Psoas muscle (tissue), 8 donors: Measurements from ENCODE around the gene HELZ2. TPM values are rescaled to one million over a fixed set of nuclear protein-coding genes. Genes with fewer than 3 reads are reported as not detected.

Experiments
- ATAC-seq, 4 donors: fragments of 200-7000 bp; cut with Tn5 transposase; one replicate each; pipeline ENCODE4 v1.9.1; 2020; ENCODE audit warnings: moderate library complexity in 3 of 4, mild to moderate bottlenecking in 2 of 4
- DNase-seq, 2 donors: peaks; one replicate each; pipeline ENCODE4 v3.0.0-alpha.2; 2020
- H3K27ac ChIP-seq: fragments of 200-600 bp; one replicate; pipeline ENCODE4 v1.8.0; 2022
- H3K27me3 ChIP-seq, 3 donors: fragments of 200-600 bp in 1 of 3; one replicate each; pipeline versions ENCODE4 v1.6.1 to v1.8.0; 2013 to 2022; ENCODE audit warnings: low read length in 2 of 3, mild to moderate bottlenecking in 2 of 3, moderate library complexity in 1 of 3; ENCODE audit not compliant: insufficient read depth in 3 of 3
- H3K36me3 ChIP-seq, 2 donors: fragments of 200-600 bp in 1 of 2; one replicate each; pipeline versions ENCODE4 v1.6.1 to v1.8.0; 2013 to 2022; ENCODE audit warnings: low read depth in 1 of 2, mild to moderate bottlenecking in 1 of 2, moderate library complexity in 1 of 2; ENCODE audit not compliant: insufficient read depth in 1 of 2
- H3K4me1 ChIP-seq: fragments of 200-600 bp; one replicate; pipeline ENCODE4 v1.8.0; 2022
- H3K4me3 ChIP-seq: fragments of 200-600 bp; one replicate; pipeline ENCODE4 v1.8.0; 2022; ENCODE audit warnings: mild to moderate bottlenecking
- H3K9me3 ChIP-seq: fragments of 200-600 bp; one replicate; pipeline ENCODE4 v1.8.0; 2022
- CTCF ChIP-seq: fragments of 200-600 bp; IDR thresholded peaks from one replicate; pipeline ENCODE4 v1.8.0; 2022; ENCODE audit warnings: antibody characterized with exemption
- WGBS, 3 donors: extraction: QIAGEN DNeasy Blood & Tissue Kit; methylation state at CpG; one replicate each; pipeline versions ENCODE4 v1.1.6 to v1.1.7; 2013; 5-methylcytosine and 5-hydroxymethylcytosine counted together
- intact Hi-C, 2 donors: fragments of 100-400 bp; cut with DNase I; formaldehyde crosslinking; loops; one replicate each; pipeline versions ENCODE4 v1.11.0 to v1.14.2; 2022
- polyA plus RNA-seq, 3 donors: library from polyadenylated mRNA; stranded (reverse); fragments of 200-250 nt; gene quantifications; one replicate each; pipeline ENCODE4 v1.2.3, GENCODE V29; 2013
- total RNA-seq, 4 donors: library from RNA; stranded (reverse); fragmentation: NEBNext Ultra II Directional in 2 of 4; extraction: Animal tissue kit (Norgen Biotek cat#: 25700) in 2 of 4; gene quantifications; one replicate each; pipeline versions ENCODE4 v1.2.1 to v1.2.4, GENCODE V29; 2021 to 2023
- donor health status: healthy with polysubstance abuse.
- donor health status: DM: no; HTN: no; CAD: no; lungs with moderate emphysema.
- donor health status: Bipolar disorder and iron deficiency.
- donor health status: healthy.
- donor health status: DM: yes; HTN: yes; CAD: no.
- donor health status: DM: no; HTN: no; CAD: no.
- donor health status: DM: no; HTN: no; CAD: no.
- donor health status: DM: yes; HTN: yes; CAD: no.

The HELZ2 gene
- total and polyA plus RNA-seq, 7 donors: 0.82 to 8.0 (median 3.5) TPM

- no peak overlapping the region for H3K27ac ChIP-seq
- intact Hi-C loops: no loop called here
- H3K9me3 ChIP-seq: no peaks in the 10 kb centered on the region
- peak in 1 of 4 donors; percentile 23 for ATAC-seq
- whole genome bisulfite sequencing, 3 donors: 58 to 80% (median 68%) methylated on average over 10 of the region's 10 CpGs
- peaks cover 4 to 69% of the 10 kb centered on the region in 2 donors for H3K36me3 ChIP-seq
- no peak overlapping the region for H3K4me3 ChIP-seq
- peak in 1 of 2 donors; percentile 73 for DNase-seq
- TF ChIP-seq CTCF: no peak
- H3K4me1 ChIP-seq: no peaks in the 10 kb centered on the region
- H3K27me3 ChIP-seq: no peaks in the 10 kb centered on the region
Measured at GRCh38 chr20:63594043-63594561, 20.1 kb upstream of the HELZ2 start.

- intact Hi-C loops: no loop called here
- no peak for TF ChIP-seq CTCF
- no peak overlapping the region for H3K27ac ChIP-seq
- 69 to 80% (median 80%) methylated on average over 13 of the region's 13 CpGs for WGBS, 3 donors
- DNase-seq (no peak), ATAC-seq (no peak)
- no peak overlapping the region for H3K4me3 ChIP-seq
- H3K4me1 ChIP-seq: no peaks in the 10 kb centered on the region
- no peaks in the 10 kb centered on the region for H3K27me3 ChIP-seq
- no peaks in the 10 kb centered on the region for H3K9me3 ChIP-seq
- peaks cover 4 to 57% of the 10 kb centered on the region in 2 donors for H3K36me3 ChIP-seq
Measured at GRCh38 chr20:63592661-63593060, 18.6 kb upstream of the HELZ2 start.

GRCh38 chr20:63591786-63592355 lies 17.8 kb upstream of the HELZ2 start:
- no peak for TF ChIP-seq CTCF
- H3K4me1 ChIP-seq: no peaks in the 10 kb centered on the region
- peaks cover 4 to 56% of the 10 kb centered on the region in 2 donors for H3K36me3 ChIP-seq
- intact Hi-C loops: no loop called here
- 94 to 97% (median 95%) methylated on average over 28 of the region's 28 CpGs for WGBS, 3 donors
- H3K4me3 ChIP-seq: no peak overlapping the region
- ATAC-seq: no peak
- no peak overlapping the region for H3K27ac ChIP-seq
- H3K27me3 ChIP-seq: no peaks in the 10 kb centered on the region
- no peak for DNase-seq
- no peaks in the 10 kb centered on the region for H3K9me3 ChIP-seq

- DNase-seq: no peak
- Histone ChIP-seq H3K36me3 (peaks cover 4 to 54% of the 10 kb centered on the region in 2 donors), H3K27me3 (no peaks in the 10 kb centered on the region), H3K4me3 (no peak overlapping the region), H3K4me1 (no peaks in the 10 kb centered on the region), H3K9me3 (no peaks in the 10 kb centered on the region), H3K27ac (no peak overlapping the region)
- no peak for ATAC-seq
- intact Hi-C loops: no loop called here
- WGBS, 3 donors: 92 to 97% (median 96%) methylated on average over 4 of the region's 4 CpGs
- no peak for TF ChIP-seq CTCF
Measured at GRCh38 chr20:63591147-63591533, 17.1 kb upstream of the HELZ2 start.
